HG02973 (cell line): ENCODE measurements around the gene SIGLEC10.
"Not testable (repeated sequence)": the region's sequence is repeated elsewhere in the genome, so short reads cannot be mapped to it uniquely, and the experiment has no call there.

Experiments
- ATAC-seq: cut with Tn5 transposase; IDR thresholded peaks from one replicate; pipeline ENCODE4 v1.9.1; 2021; ENCODE audit warnings: moderate library complexity; ENCODE audit not compliant: unreplicated experiment

The SIGLEC10 gene

DNA sequence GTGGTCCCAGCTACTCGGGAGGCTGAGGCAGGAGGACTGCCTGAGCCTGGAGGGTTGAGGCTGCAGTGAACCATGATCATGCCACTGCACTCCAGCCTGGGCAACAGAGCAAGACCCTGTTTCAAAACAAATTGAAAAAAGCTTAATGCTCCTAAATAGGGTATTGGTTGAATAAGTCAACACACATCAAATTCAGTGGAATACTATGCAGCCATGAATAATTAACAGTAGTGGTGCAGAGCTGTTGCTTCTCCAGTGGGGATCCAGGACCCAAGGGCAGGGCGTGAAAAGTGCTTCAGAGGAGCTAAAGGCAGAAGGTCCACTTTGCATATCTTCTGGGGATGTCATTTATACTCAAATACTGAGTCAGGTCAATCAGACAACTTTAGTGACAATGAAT is 22.6 kb upstream of the SIGLEC10 start:
- no peak for ATAC-seq

DNA sequence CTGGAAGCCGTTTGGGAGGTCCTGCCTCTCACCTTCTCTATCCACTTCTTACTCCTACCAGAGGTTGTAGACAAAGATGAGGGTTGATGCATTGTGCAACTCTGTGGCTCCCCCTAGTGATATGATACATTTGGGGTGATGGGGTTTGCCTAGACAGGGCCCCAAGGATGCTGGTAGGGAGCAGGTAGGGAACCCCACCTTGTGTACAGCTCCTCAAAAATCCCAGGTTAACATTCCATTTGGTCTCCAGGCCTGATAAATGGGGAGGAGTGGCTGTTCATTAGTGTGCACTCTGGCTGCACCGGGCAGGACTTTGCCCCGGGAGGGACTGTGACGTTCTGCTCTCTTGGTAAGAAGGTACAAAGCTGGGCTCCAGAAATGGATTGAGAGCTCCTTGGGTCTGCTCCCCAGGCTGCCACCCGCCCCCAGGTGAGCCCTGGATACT is 21.6 kb upstream of the SIGLEC10 start:
- ATAC-seq: no peak

DNA sequence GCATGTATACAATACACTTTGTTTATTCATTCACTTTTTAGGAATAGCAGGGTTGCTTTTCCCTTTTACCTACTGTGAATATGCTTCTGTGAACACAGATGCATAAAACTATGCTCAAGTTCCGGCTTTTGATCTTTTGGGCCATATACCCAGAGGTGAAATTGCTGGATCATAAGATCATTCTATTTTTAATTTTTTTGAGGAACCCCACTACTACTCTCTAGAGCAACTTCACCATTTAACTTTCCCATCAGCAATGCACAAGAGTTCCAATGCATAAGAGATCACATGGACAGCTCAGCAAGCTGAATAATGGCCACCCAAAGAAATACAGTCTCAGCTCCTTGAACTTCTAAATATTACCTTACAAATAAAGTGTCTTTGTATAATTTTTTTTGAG is 17.0 kb upstream of the SIGLEC10 start:
- ATAC-seq: no peak

DNA sequence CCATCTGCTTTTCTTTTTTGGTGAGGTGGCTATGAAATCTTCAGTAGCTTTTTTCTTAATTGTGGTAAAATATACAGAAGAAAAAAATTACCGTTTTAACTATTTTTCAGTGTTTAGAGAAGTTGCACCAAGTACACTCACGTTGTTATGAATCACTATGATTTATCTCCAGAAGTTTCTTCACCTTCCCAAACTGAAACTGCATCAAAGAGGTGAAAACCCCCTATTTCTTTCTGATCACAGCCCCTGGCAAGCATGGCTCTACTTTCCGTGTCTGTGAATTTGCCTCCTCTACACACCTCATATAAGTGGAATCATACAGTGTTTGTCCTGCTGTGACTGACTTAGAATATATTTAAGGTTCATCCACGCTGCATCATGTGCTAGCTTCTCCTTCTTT is 15.6 kb upstream of the SIGLEC10 start:
- no peak for ATAC-seq

DNA sequence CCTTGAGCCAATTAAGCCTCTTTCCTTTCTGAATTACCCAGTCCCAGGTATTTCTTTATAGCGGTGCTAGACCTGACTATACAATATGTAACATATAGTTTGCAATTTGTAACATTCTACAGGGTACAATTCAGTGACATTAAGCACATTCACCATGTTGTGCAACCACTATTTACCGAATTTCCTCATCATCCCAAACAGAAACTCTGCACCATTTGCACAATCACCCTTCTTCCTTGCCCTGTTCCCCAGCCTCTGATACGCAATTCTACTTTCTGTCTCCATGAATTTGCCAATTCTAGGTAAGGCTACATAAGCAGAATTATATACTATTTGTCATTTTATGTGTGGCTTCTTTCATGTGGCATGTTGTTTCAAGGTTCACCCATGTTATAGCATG is 13.7 kb upstream of the SIGLEC10 start:
- no peak for ATAC-seq

DNA sequence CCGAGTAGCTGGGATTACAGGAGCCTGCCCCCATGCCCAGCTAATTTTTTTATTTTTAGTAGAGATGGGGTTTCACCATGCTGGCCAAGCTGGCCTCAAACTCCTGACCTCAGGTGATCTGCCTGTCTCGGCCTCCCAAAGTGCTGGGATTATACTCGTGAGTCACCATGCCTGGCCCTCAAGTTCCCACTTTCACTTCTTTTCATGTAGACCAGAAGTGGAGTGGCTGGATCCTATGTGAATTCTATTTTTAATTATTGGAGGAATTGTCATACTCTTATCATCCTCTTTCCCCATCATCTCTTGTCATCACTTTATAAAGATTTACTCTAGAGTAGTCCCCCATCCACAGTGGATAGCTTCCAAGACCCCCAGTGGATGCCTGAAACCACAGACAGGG is 12.8 kb upstream of the SIGLEC10 start:
- no peak for ATAC-seq

DNA sequence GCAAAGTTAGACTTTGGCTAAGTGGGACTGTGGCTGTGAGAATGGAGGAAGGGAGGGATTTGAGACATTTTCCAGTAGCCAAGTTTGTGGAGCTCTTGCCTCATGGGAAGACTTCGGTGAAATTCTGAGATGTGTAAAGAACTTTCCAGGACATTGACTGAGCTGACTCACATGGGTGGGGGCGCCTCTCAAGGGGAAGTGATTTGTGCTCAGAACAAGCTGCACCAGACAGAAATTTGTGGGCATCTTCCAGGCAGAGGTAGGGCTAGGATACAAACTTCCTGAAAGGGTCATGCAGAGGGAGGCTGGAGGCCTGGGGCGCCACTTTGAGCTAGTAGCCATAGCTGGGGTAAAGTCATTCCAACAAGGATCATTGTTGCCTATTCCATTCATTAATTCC is 9.8 kb upstream of the SIGLEC10 start:
- no peak for ATAC-seq

DNA sequence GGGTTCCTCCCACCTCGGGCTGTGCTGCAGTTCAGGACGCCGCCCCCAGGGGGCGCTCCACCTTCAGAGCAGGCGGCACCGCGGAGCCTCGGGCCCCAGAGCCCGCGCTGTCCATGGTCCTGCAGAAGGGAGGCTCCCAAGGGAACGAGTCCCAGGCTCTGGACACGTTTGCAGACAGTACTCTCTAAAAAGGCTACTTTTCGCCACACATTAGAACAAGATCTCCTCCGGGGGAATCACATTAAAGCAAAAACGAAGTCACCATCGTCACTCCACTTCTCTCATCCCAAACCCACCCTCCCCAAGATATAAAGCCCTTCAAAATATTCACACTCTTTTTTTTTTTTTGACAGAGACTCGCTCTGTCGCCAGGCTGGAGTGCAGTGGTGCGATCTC is 4.6 kb upstream of the SIGLEC10 start:
- ATAC-seq: no peak

DNA sequence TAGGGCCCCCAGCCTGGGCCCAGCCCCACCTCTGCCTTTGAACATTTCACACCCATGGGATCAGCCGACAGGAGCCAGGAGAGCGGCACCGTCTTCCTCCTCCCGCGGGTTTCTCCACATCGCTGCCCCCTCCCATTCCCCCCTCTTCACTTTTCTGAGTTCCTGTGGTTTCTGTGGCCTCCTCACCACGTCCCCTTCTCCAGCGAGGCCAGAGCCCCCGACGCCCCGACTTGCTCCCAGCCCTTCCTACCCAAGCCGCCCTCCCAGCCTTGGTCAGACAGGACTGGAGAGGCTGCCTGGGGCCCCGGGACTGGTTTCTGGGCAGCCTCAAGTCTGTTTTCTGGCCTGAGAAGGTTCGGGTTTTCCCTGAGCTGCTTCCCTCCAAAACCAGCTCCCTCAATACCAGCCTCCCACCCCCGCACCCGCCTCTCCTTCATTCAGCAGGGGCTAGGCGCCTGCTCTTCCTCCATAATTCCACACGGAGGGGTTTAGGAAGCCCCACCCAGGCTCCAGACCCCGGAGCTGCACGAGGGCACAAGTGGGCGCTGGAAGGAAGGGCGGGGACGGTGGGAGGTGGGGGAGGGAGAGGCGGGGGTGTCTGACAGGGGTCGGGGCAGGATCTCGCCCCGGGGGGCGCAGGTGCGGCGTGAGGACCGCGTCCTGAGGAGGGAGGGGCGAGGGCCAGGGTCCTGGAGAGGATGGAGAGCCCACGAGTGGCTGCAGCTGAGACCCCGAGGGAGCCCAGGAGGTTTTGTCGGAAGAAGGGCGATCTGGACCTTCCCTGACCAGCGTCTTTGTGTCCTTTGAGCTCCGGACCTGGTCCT is 4.0 kb upstream of the SIGLEC10 start:
- ATAC-seq: no peak

DNA sequence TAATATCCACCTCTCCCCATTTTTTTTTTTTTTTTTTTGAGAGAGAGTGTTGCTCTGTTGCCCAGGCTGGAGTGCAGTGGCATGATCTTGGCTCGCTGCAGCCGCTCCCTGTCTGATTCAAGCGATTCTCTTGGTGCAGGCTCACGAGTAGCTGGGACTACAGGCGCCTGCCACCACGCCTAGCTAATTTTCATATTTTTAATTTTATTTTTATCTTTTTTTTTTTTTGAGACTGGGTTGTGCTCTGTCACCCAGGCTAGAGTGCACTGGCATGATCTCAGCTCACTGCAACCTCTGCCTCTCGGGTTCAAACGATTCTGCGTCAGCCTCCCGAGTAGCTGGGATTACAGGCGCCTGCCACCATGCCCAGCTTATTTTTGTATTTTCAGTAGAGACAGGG is 3.1 kb upstream of the SIGLEC10 start:
- ATAC-seq: not testable (repeated sequence)

DNA sequence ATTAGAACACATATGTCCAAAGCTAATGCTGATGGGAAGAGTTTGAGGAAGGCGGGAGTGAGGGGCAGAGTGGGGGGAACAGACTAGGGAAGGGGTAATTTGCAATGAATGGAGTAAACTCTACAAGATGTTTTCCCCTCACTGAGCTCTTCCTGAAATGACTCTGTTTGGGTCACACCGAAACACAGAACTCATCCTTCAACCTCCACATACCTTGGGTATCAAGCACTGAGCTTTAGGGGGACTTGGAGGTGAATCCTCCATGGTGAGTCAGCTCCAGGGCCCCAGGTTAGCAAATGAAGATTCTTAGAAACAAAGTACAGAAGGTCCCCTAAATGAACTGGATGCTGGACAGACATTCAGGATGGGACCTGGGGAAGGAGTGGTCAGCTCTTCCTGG is 1.3 kb upstream of the SIGLEC10 start:
- ATAC-seq: no peak

DNA sequence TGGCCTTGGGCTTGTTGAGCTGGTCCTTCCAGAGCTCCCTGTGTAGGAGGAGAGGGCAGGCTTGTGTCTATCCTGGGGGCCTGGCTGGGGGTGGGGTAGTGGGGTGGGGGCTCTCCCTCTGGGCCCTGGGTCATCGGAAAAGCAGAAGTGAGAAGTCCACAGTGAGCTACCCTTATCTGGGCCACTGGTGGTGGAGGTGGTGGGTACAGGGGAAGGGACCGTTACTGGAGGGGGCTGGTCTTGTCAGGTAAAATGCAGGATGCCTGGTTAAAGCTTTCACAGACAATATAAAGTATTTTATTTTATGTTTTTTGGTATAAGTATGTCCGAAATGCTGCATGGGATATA is 342 bp upstream of the SIGLEC10 start:
- ATAC-seq: peak; percentile 23

DNA sequence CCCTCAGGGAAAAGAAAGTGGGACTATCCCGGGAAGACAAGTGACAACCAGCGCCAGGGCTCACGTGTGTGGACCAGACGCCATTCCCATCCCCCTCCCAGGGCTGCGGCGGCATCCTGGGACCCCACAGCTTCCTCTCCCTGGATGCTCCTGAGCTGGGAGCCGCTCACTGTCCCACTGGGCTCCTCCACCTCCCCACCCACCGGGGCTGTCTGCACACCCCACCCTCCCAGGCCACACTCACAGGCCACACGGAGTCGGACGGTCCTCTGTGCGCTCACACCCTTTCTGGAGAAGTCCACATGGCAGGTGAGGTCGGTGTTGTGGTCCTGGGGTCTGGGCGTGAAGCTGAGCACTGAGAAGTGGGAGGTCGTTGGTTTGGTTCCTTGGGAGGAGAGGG is 1.0 kb downstream of the SIGLEC10 start:
- ATAC-seq: not testable (repeated sequence)

DNA sequence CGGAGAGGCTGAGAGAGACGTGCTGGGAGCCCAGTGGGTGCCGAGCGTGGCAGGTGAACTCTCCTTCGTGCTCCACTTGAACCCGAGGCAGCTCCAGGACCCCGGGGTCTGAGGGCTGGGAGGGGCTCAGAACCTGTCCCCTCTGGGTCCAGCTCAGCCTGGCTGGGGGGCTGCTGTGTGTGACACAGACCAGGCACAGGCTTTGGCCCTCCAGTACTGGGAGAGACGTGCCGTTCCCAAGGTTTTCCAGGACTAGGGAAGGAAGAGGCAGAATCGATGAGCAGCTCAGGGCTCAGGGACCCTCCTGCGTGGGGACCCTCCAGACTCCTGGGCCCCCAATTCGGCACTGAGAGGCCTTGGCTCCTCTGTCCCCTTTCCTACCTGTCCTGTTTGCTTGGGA is 2.3 kb downstream of the SIGLEC10 start:
- ATAC-seq: no peak

DNA sequence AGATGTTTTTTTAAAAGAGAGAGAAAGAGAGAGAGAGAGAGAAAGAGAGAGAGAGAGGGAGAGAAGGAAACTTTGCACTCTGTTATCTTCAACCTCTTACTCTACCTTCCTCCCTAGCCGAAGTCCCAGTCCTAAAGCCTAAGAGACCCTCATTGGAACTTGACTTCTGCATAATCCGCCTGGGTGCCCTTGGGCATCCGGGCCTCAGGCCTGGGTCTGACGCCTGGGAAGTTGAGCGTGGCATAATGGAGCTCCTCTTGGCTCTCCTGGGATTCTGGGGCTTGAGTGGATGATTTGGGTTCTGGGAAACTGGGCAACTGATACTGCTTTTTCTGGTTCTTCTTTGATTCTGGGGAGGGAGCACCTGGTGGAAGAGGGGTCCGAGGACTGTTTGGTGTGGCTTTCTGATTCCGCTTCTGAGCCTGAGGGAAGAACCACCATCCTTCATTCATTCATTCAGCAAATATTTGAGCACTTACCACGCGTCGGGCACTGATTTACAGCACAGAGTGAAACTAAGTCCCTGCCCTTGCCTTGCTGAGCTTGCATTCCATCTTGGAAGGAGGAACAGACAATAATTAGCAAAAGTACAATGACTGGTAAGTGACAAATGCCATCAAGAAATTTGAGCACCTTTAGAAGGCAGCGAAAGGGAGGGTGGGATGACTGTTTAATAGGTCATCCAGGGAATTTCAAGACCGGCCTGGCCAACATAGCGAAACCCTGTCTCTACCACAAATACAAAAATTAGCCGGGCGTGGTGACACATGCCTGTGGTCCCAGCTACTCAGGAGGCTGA is 6.3 kb downstream of the SIGLEC10 start:
- ATAC-seq: no peak

DNA sequence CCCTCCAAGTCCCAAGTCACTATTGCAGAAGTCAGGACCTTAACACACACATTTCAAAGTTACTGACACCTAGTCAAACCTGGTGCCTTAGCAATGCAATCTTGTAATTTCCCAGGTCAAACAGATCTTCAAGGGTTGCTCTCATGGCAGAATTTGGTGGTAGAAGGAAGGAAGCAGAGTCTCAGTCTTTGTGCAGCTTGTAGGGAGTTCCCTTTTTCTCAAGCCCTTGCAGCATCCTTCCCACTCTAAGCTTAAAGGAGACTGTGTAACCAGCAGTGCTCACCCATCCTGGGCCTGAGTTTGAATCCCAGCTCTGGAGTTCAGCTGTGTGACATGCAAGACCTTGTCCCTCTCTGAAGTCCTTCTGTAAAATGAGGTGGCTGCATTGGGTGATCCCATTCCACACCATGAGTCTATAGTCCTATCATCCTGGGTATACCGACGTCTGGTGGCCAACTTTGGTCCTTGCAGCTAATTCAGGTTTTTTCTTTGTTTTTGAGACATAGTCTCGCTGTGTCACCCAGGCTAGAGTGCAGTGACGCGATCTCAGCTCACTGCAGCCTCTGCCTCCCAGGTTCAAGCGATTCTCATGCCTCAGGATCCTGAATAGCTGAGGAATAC is 9.8 kb downstream of the SIGLEC10 start:
- ATAC-seq: no peak

DNA sequence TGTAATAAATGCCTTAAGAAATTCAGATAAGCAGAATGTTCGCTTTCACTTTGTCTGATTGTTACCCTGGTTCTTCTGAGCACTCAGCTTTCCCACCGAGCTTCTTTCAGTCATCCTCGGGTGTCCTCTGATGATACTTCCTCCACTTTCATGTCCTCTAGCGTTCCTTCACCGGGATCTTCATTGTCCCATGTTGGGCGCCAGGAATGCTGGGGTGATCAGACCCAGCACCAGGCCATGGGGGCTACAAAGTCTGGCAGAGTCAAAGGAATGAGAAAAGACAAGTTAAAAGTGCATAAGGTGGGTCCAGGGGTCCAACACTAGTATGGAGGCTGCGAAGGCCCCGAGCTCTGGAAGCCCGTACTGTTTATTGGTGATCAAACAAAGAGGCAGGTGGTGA is 15.3 kb downstream of the SIGLEC10 start:
- no peak for ATAC-seq

DNA sequence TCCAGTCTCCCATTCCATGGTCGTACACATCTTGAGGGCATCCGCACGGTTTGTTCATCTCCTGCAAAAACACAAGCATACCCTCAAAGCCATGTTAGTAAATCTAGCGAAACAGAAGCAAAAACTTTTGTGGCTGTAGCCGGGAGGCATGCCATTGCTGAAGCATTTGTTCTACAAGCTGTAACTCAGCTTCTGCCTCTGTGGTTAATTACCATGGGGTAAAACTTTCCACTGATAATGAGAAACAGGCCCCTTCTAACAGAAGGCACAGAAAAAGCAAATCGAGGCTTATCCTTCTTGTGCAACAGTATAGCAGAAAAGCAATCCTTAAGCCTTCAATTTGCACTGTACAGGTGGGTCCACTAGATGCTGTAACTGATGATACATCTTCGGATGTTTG is 17.5 kb downstream of the SIGLEC10 start:
- ATAC-seq: not testable (repeated sequence)

DNA sequence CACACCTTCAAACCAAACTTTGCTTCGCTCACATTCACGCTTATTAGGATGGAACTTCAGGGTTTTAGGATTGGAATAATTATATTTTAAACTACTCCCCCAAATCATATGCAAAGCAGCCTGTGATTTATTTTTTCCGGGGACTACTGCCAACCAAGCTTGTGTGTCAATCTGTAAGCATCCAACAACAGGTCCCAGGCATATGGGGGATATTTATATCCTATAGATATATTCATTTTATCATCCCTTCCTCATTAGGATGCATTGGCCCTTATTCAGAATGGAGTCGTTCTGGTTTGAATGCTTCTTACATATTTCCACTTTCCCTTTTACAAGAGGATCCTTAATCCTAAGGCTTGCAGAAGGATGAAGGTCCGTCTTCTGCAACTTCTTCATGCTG is 18.2 kb downstream of the SIGLEC10 start:
- ATAC-seq: no peak

DNA sequence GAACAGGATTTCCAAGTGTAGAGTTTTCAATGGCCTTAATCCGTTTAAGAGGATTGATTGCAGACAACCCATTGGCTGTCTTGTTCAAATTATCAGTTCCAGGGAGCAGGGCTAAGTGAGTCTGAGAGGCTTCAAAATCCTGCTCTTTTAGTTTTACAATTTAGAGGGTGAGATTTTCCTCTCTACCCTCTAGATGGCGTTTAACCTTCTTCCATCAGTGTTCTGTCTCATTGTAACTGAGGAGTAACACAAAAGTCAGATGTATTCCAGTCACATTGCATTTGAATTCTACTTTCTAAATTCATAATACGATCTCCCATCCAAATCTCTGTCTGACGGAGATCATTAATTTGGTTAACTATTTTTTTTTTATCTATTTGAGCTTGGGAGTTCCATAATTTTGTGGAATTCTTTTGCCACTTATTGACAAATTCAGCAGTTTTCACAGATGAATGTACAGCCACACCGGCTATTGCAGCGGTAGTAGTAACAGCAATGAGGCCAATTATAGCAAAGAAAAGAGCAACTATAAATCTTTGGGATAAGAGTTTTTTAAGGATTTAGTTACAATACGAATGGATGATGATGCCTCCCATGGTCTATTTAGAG is 19.2 kb downstream of the SIGLEC10 start:
- ATAC-seq: no peak

DNA sequence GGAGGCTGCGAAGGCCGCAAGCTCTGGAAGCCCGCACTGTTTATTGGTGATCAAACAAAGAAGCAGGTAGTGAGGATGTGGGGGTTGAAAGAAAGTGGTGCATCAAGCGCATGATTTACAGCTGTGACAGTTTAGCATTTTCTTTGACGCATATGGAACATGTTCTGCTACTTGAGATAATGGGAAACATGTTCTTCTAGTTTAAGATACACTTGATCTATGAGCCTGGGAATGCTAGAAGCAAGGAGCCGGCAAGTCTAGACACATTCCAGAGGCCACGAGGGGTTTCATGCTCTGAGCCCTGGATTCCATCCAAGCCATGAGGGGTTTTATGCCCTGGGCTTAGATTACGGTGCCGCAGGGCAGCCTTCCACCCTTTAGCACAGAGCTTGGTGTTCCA is 20.0 kb downstream of the SIGLEC10 start:
- not testable (repeated sequence) for ATAC-seq

DNA sequence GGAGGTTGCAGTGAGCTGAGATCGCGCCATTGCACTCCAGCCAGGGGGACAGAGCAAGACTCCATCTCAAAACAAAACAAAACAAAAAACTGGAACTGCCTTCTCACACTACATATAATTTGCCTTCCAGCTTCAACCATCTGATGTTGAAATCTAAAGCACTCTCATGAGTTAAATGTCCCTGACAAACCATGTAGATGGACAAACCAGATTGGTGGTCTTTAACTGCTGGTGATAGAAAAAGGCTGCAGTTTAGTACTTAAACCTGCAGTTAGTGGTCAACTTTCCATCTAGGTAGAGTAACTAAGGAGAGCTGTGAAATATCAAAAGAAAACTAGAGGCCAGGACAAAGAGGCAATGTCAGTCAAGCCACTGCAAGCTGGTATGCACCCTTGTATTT is 21.3 kb downstream of the SIGLEC10 start:
- ATAC-seq: no peak
